A673 (cell line): Measurements from ENCODE around the gene CFAP46.
A peak's percentile ranks its signal among the peaks of the same experiment; 100 is the strongest.
"Not testable (repeated sequence)": the region's sequence is repeated elsewhere in the genome, so short reads cannot be mapped to it uniquely, and the experiment has no call there.

ENCODE experiments used
- EZH2 ChIP-seq: fragments of 200-600 bp; sonication (generic); IDR thresholded peaks from 2 replicates; pipeline ENCODE4 v1.6.1; 2017; ENCODE audit warnings: borderline replicate concordance, low read depth, mild to moderate bottlenecking, mixed read lengths, antibody characterized with exemption, low read length; ENCODE audit not compliant: poor library complexity, severe bottlenecking
- TF ChIP-seq, protein P1 (sequence below): fragments of 300-800, 200-600 bp; sonication (generic); conservative IDR thresholded peaks from 2 replicates; pipeline ENCODE4 v1.5.1; 2017; ENCODE audit warnings: low read depth, mild to moderate bottlenecking, antibody characterized with exemption, low read length, moderate library complexity, mixed read lengths

DNA sequence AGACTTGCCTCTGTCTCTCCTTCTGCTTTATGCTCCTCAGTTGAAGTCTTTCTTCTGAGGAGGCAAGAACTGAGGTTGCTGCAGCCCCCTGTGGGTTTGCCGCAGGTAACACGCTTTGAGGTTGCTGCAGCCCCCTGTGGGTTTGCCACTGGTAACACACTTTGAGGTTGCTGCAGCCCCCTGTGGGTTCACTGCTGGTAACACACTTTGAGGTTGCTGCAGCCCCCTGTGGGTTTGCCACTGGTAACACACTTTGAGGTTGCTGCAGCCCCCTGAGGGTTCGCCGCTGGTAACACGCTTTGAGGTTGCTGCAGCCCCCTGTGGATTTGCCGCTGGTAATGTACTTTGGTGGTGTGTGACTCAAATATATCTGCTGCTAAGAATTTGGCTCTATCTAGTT, 48.6 kb downstream of the CFAP46 start:
- TF ChIP-seq, protein P1, sequence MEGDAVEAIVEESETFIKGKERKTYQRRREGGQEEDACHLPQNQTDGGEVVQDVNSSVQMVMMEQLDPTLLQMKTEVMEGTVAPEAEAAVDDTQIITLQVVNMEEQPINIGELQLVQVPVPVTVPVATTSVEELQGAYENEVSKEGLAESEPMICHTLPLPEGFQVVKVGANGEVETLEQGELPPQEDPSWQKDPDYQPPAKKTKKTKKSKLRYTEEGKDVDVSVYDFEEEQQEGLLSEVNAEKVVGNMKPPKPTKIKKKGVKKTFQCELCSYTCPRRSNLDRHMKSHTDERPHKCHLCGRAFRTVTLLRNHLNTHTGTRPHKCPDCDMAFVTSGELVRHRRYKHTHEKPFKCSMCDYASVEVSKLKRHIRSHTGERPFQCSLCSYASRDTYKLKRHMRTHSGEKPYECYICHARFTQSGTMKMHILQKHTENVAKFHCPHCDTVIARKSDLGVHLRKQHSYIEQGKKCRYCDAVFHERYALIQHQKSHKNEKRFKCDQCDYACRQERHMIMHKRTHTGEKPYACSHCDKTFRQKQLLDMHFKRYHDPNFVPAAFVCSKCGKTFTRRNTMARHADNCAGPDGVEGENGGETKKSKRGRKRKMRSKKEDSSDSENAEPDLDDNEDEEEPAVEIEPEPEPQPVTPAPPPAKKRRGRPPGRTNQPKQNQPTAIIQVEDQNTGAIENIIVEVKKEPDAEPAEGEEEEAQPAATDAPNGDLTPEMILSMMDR: peak; percentile 55
- not testable (repeated sequence) for TF ChIP-seq EZH2
